Measurements from ENCODE around the gene CFAP77. TPM values are rescaled to one million over a fixed set of nuclear protein-coding genes. Genes with fewer than 3 reads are reported as not detected.

CFAP77 gene
- total RNA-seq, 1 donor from 2014 or later = not detected

DNA sequence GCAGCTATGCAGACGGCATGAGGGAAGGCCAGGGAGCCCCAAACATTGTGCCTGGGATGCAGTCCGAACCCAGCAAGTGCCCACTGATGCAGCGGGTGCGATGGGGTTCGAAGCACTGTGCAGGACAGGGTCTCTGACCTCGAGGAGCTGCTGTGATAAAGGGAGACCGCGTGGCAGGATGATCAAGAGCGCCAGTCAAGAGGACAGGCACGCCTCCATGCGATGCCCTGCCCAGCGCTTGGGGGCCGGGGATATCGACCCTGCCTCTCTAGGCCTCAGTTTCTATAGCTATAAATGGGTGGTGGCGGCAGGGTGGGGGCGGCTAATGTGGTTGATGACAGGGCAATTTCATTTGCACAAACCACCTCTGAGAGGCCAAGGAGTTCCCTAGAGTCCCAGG, 87.7 kb downstream of the CFAP77 start:
- peaks cover 37 to 55% (median 50%) of the 10 kb centered on the region in 3 donors for H3K27me3 ChIP-seq (ENCODE audit: control insufficient read depth in 3 of 3, insufficient read depth in 3 of 3, low read length in 3 of 3)
- H3K36me3 ChIP-seq (ENCODE audit: control insufficient read depth in 3 of 3, insufficient read depth in 3 of 3, low read length in 3 of 3) = no peaks in the 10 kb centered on the region
- H3K27ac ChIP-seq (ENCODE audit: low read depth, low read length) = no peak overlapping the region

DNA sequence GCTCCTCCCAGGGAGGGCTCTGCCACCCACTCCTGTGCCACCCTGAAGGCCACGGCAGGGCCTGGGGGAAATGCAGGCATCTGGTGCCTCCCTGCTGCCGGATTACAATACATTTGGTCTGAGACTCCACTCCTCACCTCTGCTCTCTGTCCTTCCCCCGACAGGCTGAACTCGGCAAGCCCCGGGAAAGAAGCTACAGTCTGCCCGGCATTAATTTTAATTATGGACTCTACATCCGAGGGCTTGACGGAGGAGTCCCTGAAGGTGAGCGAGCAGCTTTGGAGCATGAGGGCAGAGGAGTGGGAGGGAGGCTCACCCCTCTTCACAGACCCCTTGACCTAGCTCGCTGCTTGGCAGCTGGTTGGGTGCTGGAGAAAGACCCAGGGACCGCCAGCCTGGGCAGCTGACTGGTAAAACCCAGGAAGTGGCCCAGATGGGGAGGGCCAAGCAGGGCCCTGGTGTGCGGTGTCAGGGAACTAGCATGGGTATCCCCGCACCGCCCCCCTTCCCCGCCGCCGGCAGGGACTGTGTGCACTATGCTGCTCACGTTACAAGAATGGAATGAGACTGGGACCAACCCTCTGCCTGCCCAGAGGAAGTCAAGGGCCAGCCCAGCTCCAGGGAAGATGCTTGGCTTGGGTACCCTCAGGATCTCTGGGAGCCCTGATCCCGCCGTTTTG, 88.7 kb downstream of the CFAP77 start:
- no peaks in the 10 kb centered on the region for H3K36me3 ChIP-seq (ENCODE audit: control insufficient read depth in 3 of 3, insufficient read depth in 3 of 3, low read length in 3 of 3)
- no peak overlapping the region for H3K4me3 ChIP-seq (ENCODE audit: low read length in 3 of 3)
- H3K27ac ChIP-seq (ENCODE audit: low read depth, low read length) = no peak overlapping the region
- H3K9ac ChIP-seq (ENCODE audit: low read depth in 1 of 3, low read length in 3 of 3) = no peak overlapping the region
- no peaks in the 10 kb centered on the region for H3K4me1 ChIP-seq (ENCODE audit: control insufficient read depth in 3 of 3, insufficient read depth in 3 of 3, low read length in 3 of 3)
- H3K9me3 ChIP-seq (ENCODE audit: control insufficient read depth in 3 of 3, low read length in 3 of 3) = peaks cover 0 to 3% (median 0%) of the 10 kb centered on the region in 3 donors
- peaks cover 45 to 63% (median 57%) of the 10 kb centered on the region in 3 donors for H3K27me3 ChIP-seq (ENCODE audit: control insufficient read depth in 3 of 3, insufficient read depth in 3 of 3, low read length in 3 of 3)

More for the DNA sequence above, 87.7 kb downstream of the CFAP77 start:
- Histone ChIP-seq H3K9ac (ENCODE audit: low read depth in 1 of 3, low read length in 3 of 3) (no peak overlapping the region), H3K4me3 (ENCODE audit: low read length in 3 of 3) (no peak overlapping the region), H3K4me1 (ENCODE audit: control insufficient read depth in 3 of 3, insufficient read depth in 3 of 3, low read length in 3 of 3) (no peaks in the 10 kb centered on the region), H3K9me3 (ENCODE audit: control insufficient read depth in 3 of 3, low read length in 3 of 3) (peaks cover 0 to 3% (median 0%) of the 10 kb centered on the region in 3 donors)

DNA sequence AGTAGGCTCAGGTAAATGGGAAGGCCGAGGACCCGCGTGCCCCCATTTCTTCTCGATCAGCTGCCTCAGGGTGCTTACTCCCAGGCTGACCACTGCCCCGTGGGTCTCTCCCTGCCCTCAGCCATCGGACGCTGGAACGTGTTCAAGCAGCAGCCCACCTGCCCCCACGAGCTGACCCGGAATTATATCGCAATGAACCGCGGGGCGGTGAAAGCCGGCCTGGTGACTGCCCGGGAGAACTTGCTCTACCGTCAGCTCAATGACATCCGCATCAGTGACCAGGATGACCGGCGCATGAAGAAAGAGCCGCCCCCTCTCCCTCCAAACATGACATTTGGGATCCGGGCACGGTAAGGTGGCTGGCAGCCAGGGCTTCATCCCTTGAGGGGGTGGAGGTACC, 89.2 kb downstream of the CFAP77 start:
- no peaks in the 10 kb centered on the region for H3K36me3 ChIP-seq (ENCODE audit: control insufficient read depth in 3 of 3, insufficient read depth in 3 of 3, low read length in 3 of 3)
- no peaks in the 10 kb centered on the region for H3K4me1 ChIP-seq (ENCODE audit: control insufficient read depth in 3 of 3, insufficient read depth in 3 of 3, low read length in 3 of 3)
- H3K27me3 ChIP-seq (ENCODE audit: control insufficient read depth in 3 of 3, insufficient read depth in 3 of 3, low read length in 3 of 3) = peaks cover 47 to 65% (median 60%) of the 10 kb centered on the region in 3 donors
- H3K4me3 ChIP-seq (ENCODE audit: low read length in 3 of 3) = no peak overlapping the region
- peaks cover 0 to 3% (median 0%) of the 10 kb centered on the region in 3 donors for H3K9me3 ChIP-seq (ENCODE audit: control insufficient read depth in 3 of 3, low read length in 3 of 3)
- H3K27ac ChIP-seq (ENCODE audit: low read depth, low read length) = no peak overlapping the region
- H3K9ac ChIP-seq (ENCODE audit: low read depth in 1 of 3, low read length in 3 of 3) = no peak overlapping the region

DNA sequence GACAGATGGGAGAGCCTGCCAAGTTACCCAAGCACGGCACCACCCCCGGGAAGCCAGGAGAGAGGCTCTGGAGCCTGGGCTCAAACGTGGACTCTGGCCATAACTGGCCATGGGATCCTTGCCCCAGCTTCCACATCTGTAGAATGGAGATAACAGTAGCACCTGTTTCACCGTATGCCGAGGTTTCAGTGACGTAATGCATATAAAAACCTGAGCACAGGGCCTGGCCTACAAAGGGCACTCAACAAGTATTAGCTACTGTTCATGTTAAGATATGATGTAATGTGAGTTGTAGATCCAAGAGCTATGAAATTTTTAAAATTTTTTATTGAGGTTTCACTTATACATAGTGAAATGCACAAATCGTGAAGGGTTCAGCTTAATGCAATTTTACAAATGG, 90.2 kb downstream of the CFAP77 start:
- H3K9me3 ChIP-seq (ENCODE audit: control insufficient read depth in 3 of 3, low read length in 3 of 3) = no peaks in the 10 kb centered on the region
- H3K36me3 ChIP-seq (ENCODE audit: control insufficient read depth in 3 of 3, insufficient read depth in 3 of 3, low read length in 3 of 3) = no peaks in the 10 kb centered on the region
- no peak overlapping the region for H3K4me3 ChIP-seq (ENCODE audit: low read length in 3 of 3)
- no peaks in the 10 kb centered on the region for H3K4me1 ChIP-seq (ENCODE audit: control insufficient read depth in 3 of 3, insufficient read depth in 3 of 3, low read length in 3 of 3)
- H3K27ac ChIP-seq (ENCODE audit: low read depth, low read length) = no peak overlapping the region
- H3K27me3 ChIP-seq (ENCODE audit: control insufficient read depth in 3 of 3, insufficient read depth in 3 of 3, low read length in 3 of 3) = peaks cover 55 to 71% (median 65%) of the 10 kb centered on the region in 3 donors
- no peak overlapping the region for H3K9ac ChIP-seq (ENCODE audit: low read depth in 1 of 3, low read length in 3 of 3)

DNA sequence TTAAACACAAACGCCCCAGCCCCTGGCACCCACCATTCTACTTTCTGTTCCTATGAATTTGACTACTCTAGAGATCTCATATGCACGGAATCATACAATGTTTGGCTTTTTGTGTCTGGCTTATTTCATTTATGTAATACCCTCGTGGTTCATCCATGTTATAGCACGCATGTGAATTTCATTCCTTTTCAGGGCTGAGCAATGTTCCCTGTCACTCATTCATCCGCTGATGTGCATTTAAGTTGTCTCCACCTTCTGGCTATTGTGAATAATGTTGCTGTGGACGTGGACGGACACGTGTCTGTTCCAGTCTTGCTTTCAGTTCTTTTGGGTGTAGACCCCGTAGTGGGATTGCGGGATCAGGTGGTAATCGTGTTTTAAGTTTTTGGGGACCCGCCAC, 92.5 kb downstream of the CFAP77 start:
- Histone ChIP-seq H3K4me1 (ENCODE audit: control insufficient read depth in 3 of 3, insufficient read depth in 3 of 3, low read length in 3 of 3) (no peaks in the 10 kb centered on the region), H3K36me3 (ENCODE audit: control insufficient read depth in 3 of 3, insufficient read depth in 3 of 3, low read length in 3 of 3) (no peaks in the 10 kb centered on the region), H3K9me3 (ENCODE audit: control insufficient read depth in 3 of 3, low read length in 3 of 3) (no peaks in the 10 kb centered on the region), H3K4me3 (ENCODE audit: low read length in 3 of 3) (no peak overlapping the region), H3K9ac (ENCODE audit: low read depth in 1 of 3, low read length in 3 of 3) (no peak overlapping the region), H3K27me3 (ENCODE audit: control insufficient read depth in 3 of 3, insufficient read depth in 3 of 3, low read length in 3 of 3) (peaks cover 63 to 82% (median 80%) of the 10 kb centered on the region in 3 donors), H3K27ac (ENCODE audit: low read depth, low read length) (no peak overlapping the region)

DNA sequence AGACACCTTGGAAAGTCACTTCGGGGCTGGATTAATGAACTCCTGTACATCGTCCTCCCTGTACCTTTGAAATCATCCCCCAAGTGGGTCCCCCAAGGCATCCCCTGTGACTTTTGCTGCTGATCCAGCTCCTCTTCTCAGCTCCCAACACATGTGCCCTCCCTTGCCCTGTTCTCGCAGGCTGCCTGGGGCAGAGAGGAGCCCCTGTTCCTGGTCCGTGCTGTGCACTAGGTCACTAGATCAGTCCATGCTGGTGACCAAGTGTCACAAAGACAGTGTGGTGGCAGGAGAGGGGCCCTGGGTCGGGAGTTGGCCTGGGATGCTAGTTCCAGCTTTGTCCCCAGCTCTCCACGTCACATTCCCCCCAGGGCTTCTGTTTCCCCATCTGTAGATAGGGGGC, 93.1 kb downstream of the CFAP77 start:
- Histone ChIP-seq H3K4me3 (ENCODE audit: low read length in 3 of 3) (no peak overlapping the region), H3K9ac (ENCODE audit: low read depth in 1 of 3, low read length in 3 of 3) (no peak overlapping the region), H3K9me3 (ENCODE audit: control insufficient read depth in 3 of 3, low read length in 3 of 3) (no peaks in the 10 kb centered on the region), H3K4me1 (ENCODE audit: control insufficient read depth in 3 of 3, insufficient read depth in 3 of 3, low read length in 3 of 3) (no peaks in the 10 kb centered on the region), H3K36me3 (ENCODE audit: control insufficient read depth in 3 of 3, insufficient read depth in 3 of 3, low read length in 3 of 3) (no peaks in the 10 kb centered on the region), H3K27me3 (ENCODE audit: control insufficient read depth in 3 of 3, insufficient read depth in 3 of 3, low read length in 3 of 3) (peaks cover 57 to 82% (median 74%) of the 10 kb centered on the region in 3 donors), H3K27ac (ENCODE audit: low read depth, low read length) (no peak overlapping the region)

DNA sequence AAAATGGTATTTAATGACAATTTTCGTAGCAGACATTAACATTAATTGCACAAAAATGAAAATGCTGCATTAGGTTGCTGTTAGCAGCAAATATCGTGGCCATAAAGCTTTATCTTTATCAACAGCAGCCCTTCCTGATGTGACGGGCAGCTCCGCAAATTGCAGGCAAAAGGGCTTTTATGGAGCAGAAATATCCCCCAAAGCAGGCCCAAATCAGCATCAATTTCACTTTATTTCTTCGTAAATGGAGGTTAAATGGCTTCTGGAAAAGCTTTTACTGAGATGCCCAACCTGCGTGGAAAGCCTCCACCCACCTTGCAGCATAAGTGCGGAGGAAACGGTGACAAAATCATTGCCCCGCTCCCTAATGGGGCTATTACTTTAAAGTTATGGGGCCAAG, 94.5 kb downstream of the CFAP77 start:
- Histone ChIP-seq H3K27ac (ENCODE audit: low read depth, low read length) (no peak overlapping the region), H3K36me3 (ENCODE audit: control insufficient read depth in 3 of 3, insufficient read depth in 3 of 3, low read length in 3 of 3) (no peaks in the 10 kb centered on the region), H3K4me1 (ENCODE audit: control insufficient read depth in 3 of 3, insufficient read depth in 3 of 3, low read length in 3 of 3) (no peaks in the 10 kb centered on the region), H3K9me3 (ENCODE audit: control insufficient read depth in 3 of 3, low read length in 3 of 3) (no peaks in the 10 kb centered on the region), H3K9ac (ENCODE audit: low read depth in 1 of 3, low read length in 3 of 3) (no peak overlapping the region), H3K4me3 (ENCODE audit: low read length in 3 of 3) (no peak overlapping the region), H3K27me3 (ENCODE audit: control insufficient read depth in 3 of 3, insufficient read depth in 3 of 3, low read length in 3 of 3) (peaks cover 49 to 75% (median 66%) of the 10 kb centered on the region in 3 donors)

DNA sequence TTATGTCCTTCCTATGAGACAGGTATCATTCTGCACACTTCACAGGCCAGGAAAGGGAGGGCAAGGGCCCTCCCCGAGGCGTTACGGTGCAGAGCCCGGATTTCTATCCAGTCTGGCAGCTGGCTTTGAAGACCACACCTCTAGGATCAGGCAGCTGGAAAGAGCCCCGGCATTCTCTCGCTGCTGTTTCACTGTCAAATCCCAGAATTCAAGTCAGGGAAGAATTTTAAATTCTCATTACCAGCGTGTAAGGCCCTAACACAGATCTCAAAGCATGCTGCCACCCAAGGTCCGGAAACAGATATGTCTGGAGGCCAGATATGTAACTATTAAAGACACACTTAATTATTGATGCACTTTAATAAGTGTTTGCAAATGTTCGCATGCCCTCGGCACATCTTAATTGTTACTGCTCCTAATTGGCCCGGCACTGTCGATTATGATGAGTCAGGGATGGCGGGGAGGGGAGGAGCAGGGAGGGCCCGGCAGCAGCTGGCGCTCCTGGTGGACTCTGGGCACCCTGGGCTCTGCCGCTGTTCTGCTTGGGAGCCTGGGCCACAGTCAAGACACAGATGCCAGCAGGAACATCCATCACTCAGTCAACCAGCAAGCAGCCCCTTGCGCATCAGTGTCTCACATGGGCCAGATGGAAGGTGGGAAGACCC, 96.1 kb downstream of the CFAP77 start:
- Histone ChIP-seq H3K27ac (ENCODE audit: low read depth, low read length) (no peak overlapping the region), H3K4me1 (ENCODE audit: control insufficient read depth in 3 of 3, insufficient read depth in 3 of 3, low read length in 3 of 3) (no peaks in the 10 kb centered on the region), H3K9ac (ENCODE audit: low read depth in 1 of 3, low read length in 3 of 3) (no peak overlapping the region), H3K27me3 (ENCODE audit: control insufficient read depth in 3 of 3, insufficient read depth in 3 of 3, low read length in 3 of 3) (peaks cover 51 to 74% (median 65%) of the 10 kb centered on the region in 3 donors), H3K9me3 (ENCODE audit: control insufficient read depth in 3 of 3, low read length in 3 of 3) (no peaks in the 10 kb centered on the region), H3K4me3 (ENCODE audit: low read length in 3 of 3) (no peak overlapping the region), H3K36me3 (ENCODE audit: control insufficient read depth in 3 of 3, insufficient read depth in 3 of 3, low read length in 3 of 3) (no peaks in the 10 kb centered on the region)

DNA sequence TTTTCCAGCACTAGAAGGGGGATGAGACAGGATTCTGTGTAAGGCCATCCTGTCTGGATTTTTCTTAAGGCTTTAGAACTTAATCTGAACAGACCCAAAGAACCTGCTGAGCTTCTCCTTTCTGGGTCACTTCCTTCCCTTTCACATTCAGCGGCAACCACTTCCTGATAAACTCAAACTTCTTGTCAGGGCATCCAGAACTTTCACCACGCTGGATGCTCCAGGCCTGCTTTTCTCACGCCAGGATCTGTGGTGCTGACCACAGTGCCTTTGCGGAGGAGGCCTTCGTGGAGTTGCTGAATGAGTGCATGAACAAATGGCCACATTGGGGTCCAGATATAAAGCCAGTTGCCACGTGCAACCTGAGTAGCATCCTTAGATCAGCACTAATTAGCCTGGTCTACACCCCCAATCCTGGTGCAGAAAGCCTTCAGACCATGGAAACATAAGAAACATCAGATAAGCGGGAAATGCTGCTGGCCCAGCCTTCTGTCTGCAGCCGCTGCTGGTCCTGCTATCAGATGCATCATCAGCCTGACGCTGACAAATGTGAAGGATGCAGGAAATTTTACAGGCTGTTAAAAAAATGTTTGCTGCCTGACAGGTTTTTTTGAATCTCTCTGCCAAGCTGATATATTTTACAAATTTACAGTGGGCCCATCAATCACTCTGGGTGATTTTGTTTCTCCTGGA, 97.1 kb downstream of the CFAP77 start:
- Histone ChIP-seq H3K36me3 (ENCODE audit: control insufficient read depth in 3 of 3, insufficient read depth in 3 of 3, low read length in 3 of 3) (no peaks in the 10 kb centered on the region), H3K4me3 (ENCODE audit: low read length in 3 of 3) (no peak overlapping the region), H3K9ac (ENCODE audit: low read depth in 1 of 3, low read length in 3 of 3) (no peak overlapping the region), H3K27me3 (ENCODE audit: control insufficient read depth in 3 of 3, insufficient read depth in 3 of 3, low read length in 3 of 3) (peaks cover 52 to 76% (median 62%) of the 10 kb centered on the region in 3 donors), H3K27ac (ENCODE audit: low read depth, low read length) (no peak overlapping the region), H3K4me1 (ENCODE audit: control insufficient read depth in 3 of 3, insufficient read depth in 3 of 3, low read length in 3 of 3) (no peaks in the 10 kb centered on the region), H3K9me3 (ENCODE audit: control insufficient read depth in 3 of 3, low read length in 3 of 3) (no peaks in the 10 kb centered on the region)

Data from skeletal muscle tissue (tissue), 4 donors.